HG02884 (cell line): ENCODE measurements around the gene PHLPP1.

Experiments used
- ATAC-seq: cut with Tn5 transposase; IDR thresholded peaks from one replicate; pipeline ENCODE4 v1.9.1; 2021; ENCODE audit warnings: mild to moderate bottlenecking, moderate library complexity; ENCODE audit not compliant: unreplicated experiment

PHLPP1 gene

DNA sequence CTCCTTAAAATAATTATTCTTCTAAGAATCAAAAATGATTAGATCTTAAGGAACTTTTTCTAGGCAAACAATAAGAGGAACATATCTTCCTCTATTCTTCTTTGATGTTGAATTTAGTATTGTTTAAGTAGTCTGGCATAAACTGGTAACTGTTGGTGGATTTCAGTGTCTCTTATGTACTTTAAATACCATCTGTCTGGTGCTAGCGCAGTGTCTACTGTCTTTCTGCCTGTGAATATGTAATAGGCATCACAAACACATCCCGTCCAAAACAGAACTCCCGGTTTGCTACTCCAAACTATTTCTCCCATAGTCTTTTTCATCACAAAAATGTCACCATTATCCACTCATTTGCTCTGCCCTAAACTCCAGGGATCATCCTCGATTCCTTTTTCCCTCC is 281.7 kb downstream of the PHLPP1 start:
- ATAC-seq, result no peak

DNA sequence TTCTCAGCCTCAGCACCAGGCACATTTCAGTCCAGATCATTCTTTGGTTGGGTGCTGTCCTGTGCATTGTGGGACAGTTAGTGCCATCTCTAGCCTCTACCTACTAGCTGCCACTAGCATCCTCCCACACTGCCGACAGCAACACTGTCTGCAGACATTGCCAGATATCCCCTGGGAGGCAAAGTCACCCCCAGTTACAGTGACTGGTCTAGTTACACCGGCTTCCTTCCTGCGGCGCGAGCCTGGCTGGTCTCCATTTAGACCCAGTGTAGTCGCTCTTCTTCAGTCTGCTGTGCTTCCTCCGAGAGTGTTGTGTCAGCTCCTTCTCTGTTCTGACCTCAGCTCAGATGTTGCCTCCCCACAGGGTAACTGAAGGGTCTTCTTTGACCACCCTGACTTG is 283.1 kb downstream of the PHLPP1 start:
- no peak for ATAC-seq

DNA sequence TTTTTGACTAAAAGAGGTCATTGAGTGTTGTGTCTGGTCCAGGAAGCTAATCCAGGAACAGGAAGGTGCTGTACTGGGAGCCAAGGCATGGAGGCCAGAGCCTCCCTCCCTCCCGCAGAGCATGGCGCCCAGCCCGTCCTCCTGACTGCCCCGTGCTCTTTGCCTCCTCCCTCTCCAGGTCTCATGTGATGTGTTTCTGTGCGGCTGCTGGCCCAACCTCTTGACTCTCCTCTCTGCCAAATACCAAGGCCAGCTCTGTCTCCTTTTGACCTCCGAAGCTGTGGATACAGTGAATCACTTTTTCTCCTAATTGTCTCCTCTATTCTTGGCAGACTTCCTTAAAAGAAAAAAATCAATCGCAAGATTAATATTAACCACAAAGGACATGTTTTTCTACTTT is 284.1 kb downstream of the PHLPP1 start:
- ATAC-seq, result no peak

DNA sequence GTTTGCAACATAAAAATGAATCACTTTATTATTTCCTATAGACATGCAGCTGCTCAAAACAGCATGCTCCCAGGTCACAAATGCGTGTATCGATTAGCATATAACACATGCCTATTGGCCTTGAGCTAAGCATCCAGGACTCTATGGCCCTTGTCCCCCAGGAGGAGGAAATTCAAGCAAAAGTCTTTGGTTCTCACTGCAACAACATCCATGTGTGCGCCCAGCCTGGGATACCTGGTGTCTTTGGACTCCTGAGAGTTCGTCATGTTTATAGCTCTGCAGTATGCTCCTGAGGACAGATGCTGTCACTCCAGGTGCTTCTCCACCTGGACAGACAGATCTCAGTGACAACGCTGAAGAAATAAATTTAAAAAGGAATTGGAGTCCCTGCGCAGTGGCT is 284.6 kb downstream of the PHLPP1 start:
- no peak for ATAC-seq

DNA sequence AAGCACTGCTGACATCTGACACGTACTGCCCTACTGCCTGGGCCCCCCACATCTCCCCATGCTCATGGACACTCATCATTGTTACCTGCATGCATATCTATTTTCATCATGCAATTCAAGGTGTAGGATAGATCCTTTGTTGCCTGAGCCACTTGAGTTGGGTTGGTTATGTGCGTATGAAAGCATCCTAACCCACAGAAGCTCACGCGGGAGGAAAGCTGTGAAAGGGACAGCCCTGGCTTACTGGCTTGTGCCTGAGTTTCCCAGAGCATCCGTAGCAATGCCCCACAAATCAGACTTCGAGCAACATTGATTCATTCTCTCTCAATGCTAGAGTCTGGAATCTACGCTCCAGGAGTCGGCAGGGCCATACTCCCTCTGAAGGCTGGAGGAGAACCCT is 285.5 kb downstream of the PHLPP1 start:
- ATAC-seq, result no peak

DNA sequence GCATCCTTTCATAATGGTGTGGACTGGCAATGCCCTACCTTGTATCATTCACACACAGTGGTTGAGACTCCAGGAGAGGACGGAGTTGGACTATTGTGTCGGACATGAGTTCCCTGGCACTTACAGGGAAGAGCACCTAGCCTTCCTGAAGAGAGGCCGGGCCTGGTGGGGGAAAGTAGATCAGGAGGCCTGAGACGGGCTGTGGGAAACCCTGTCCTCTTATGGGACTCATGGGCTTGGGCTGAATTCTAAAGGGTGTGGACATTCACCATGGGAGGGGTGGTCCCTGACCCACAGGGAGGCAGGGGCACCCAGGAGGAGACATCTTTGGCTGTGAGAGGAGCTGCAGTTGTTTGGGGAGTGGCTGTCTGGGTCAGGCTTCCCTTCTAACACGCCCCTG is 286.5 kb downstream of the PHLPP1 start:
- no peak for ATAC-seq

DNA sequence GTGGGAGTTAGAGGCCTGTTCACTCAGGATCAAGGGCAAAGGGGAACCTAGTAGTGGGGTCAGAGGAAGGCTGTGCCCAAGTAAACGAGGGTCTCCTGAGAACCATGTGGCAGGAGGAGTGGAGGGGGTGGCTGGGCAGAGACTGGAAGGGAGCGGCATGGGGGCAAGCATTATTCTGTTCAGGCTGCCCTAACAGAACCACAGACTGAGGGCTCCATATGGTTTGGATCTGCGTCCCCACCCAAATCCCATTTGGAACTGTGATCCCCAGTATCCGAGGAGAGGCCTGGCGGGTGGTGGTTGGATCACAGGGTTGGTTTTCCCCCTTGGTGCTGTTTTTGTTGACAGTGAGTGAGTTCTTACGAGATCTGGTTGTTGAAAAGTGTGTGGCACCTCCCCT is 287.0 kb downstream of the PHLPP1 start:
- no peak for ATAC-seq

DNA sequence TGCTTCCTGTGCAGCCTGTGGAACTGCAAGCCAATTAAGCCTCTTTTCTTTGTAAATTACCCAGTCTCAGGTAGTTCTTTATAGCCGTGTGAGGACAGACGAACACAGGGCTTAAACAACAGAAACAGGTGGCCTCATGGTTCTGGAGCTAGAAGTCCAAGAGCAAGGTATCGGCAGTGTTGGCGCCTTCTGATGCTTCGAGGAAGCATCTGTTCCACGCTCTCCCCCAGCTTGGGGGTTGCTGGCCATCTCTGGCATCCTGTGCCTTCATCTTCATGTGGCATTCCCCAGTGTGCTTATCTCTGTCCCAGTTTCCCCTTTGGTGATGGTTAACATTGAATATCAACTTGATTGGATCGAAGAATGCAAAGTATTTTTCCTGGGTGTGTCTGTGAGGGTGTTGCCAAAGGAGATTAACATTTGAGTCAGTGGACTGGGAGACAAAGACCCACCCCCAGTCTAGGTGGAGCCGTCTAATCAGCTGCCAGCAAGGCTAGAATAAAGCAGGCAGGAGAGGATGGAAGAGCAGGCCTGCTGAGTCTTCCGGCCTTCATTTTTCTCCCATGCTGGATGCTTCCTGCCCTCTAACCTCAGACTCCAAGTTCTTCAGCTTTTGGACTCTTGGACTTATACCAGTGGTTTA is 287.6 kb downstream of the PHLPP1 start:
- ATAC-seq, result no peak

DNA sequence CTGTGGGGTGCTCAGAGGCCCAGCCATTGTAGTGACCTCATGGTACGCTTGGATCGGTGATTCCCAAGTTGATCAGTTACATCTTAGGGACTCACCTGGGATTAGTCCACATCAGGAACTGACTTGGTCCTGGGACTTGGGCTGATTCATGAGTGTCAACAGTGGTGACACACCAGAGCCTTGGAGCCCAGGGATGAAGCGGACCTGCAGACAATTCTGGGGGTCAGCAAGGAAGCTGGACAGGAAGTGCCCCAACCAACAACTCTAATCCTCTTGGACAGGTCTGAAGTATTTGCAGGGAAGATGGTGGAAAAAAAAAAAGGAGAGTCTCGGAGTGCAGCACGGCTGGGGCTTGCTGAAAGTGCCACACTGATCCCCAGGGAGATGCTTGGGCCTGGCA is 288.6 kb downstream of the PHLPP1 start:
- no peak for ATAC-seq

DNA sequence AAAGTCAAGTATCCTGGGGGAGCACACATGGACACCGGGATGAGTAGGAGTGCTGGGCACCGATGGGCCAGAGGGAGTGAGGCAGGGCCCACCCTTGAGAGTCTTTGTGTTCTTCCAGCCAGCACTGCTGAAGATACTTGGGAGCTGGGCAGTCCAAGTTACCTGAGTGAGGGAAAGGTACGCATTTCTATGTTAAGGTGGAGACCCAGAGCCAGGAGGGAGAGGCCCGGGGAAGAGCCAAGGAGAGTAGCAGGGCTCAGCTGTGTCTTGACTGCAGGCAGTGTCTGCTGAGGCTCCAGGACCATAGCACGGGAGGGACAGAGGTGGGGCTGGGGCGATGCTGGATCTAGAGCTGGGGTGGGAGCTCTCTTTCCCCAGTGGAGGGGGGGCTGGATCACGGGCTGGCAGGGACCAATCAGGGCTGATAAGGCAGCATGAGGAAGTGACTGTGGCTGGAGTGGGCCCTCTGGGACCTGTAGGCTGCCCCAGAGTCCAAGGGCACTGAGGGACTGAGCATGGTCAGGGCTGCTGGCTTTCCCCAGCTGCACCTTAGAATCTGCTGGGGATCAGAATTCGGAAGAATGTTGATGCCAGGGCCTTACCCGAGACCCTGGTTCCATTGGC is 289.2 kb downstream of the PHLPP1 start:
- ATAC-seq, result no peak

DNA sequence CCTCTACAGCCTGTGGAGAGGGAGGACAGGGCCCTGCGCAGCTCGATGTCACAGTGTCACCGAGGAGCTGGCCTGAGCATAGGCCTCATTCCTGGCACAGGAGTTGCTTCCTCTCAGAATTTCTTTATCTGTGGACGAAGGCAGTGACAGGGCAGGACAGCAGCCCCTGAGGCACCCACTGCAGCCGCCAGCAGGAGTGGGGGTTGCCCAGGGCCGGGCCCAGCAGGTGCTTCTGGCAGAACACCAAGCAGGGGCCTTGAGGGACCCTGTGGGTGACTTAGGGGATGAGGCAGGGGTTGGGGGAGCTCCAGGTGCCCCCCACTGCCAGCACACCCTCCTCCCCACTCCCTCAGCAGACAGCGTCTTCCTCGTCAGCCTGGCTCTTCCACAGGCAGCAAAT is 290.0 kb downstream of the PHLPP1 start:
- ATAC-seq, result no peak

DNA sequence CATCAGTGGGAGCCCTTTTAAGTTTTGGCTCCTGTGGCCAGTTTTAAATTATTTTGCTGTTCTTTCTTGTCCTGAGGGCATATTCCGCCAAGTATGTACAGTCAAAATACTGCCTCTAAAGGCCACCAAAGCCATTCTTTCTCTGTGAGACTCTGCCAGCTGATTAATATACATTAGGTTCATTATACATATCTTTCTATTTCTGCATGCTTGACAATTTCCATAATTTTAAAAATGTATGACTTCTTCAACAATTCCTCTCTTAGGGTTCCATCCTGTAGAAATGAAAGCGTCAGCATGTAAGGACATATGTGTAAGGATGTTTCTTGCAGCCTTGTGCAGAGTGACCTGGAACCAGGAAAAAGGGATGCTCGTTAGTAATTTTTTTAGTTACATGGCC is 291.9 kb downstream of the PHLPP1 start:
- no peak for ATAC-seq

DNA sequence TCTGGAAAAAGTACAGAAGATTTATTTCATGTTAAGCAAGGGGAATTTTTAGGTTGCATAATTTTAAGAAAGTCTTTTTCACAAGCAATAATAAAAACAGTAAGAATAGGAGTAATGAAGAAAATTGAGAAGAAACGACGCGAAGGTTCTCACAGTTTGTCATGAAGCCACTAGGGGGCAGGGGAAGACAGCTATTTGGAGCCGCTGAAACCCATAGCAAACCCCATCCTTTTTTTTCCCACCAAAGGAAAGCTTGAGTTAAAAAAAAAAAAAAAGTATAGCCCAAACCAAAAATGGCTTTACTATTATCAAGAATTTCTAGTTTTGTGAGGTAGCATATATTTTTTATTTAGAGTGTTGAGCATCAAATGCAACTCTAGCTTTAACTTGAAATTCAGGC is 300.9 kb downstream of the PHLPP1 start:
- no peak for ATAC-seq

DNA sequence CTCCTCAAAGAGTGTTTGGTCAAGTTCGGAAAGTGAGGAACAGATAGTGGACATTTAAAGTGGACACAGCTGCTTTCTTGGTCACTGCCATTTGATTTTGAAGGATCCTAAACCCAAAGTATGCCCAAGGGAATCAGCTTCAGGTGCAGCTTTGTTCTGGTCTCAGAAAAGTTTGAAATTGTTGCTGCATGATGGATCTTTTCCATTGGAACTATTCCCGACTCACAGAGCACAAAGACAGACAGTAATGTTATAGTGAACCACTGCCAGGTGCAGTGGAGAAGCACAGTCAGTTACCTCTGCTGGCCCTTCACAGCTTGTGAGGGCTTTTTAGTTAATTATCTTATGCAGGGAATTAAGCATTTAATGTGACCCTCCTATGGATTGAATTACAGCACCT is 301.7 kb downstream of the PHLPP1 start:
- ATAC-seq, result no peak

DNA sequence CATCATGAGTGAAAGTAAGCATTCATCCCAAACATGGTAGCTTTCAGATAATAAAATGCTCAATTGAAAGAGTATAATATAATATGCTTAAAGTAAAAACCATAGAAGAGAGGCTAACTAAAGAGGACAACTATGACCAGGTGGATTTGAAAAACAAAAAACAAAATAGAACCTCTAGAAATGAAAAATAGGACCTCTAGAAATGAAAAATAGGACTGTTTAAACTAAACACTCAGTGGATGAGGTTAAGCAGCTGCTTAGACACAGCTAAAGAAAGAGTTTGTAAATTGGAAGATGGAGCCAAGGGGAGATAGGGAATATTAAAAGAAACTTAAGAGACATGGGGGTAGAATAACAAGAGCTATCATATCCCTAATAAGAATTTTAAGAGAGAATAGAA is 302.6 kb downstream of the PHLPP1 start:
- no peak for ATAC-seq

DNA sequence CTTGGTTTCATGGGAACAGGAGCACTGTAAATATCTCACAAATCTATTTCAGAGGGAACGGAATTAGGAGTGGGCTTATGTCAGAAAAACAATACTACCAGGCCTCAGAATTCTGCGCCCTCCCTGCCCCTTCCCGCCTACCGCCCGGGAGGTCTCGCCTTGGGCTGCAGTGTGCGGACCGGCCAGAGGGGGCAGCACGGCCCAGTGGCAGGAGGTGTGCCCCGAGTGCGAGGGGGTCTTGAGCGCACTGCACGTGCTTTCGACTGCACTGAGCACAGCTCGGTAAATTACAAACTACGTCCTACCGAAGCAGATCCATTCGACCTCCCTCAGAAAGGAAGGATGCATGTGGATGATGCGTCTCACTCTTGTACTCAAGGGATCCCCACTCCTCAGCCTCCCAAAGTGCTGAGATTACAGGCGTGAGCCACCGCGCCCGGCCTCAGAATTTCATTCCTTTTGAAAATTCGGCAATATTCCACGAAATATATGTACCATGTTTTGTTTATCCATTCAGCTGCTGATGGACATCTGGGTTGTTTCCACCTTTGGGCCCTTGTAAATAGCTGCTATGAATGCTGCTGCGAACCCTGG is 307.2 kb downstream of the PHLPP1 start:
- ATAC-seq, result no peak

DNA sequence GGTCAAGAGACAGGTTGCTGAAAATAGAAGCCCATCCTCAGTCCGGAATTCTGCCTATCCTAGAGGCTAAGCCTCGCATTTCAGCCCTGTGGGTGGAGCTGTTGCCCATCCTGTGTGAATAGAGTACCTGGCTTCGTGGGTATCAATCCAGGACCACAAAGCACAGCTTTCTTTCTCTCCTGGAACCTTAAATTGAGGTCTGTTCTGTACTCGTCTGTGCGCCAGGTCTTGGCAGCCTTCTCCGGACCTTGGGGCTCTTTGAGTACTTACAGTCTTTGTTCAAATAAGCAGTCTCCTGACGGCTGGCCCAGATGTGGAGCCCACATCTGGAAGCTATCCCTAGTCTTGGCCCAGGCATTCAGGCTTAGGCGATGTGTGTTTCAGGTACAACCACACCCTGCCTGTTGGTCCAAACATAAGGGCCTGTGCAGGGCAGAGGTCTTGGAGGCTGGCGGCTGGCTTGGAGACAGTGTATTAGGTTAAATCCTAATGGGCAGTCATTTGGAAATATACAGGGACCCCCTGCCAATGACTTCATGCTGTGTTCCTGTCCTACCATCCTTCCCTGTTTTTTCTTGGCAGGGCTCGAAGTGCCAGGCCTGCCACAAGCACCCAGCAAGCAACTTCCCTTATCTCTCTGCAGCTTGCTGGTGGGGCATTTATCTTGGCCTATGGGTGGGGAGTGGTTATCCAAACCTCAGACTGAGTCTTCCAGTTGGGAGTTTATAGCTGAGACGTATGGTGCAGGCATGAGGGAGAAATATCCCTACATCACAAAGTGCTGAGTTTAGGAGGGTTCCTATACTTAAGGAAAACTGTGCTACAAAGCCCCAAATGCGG is 310.1 kb downstream of the PHLPP1 start:
- ATAC-seq, result no peak

DNA sequence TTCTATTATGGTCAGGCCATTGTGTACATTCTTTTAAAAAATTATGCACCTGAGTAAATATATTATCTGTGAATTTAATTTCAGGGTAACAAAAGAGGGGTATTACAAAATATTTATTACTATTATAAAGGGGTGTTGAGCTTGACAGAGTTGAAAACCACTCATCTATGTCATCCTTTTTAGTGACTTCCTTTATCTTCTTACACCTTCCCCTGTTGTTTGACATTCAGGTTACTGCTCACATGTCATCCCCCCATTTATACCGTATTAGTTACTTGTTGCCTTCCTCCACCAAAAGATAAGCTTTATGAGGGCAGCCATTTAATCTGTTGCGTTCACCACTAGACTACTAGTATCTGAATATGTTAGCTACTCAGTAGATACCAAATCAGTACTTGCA is 313.0 kb downstream of the PHLPP1 start:
- no peak for ATAC-seq
